HG03378 (cell line): Measurements from ENCODE around the gene WDR19.
"Not testable (repeated sequence)": the region's sequence is repeated elsewhere in the genome, so short reads cannot be mapped to it uniquely, and the experiment has no call there.

ENCODE experiments used
- ATAC-seq: cut with Tn5 transposase; IDR thresholded peaks from one replicate; pipeline ENCODE4 v1.9.1; 2021; ENCODE audit warnings: mild to moderate bottlenecking, moderate library complexity; ENCODE audit not compliant: unreplicated experiment

The WDR19 gene

DNA sequence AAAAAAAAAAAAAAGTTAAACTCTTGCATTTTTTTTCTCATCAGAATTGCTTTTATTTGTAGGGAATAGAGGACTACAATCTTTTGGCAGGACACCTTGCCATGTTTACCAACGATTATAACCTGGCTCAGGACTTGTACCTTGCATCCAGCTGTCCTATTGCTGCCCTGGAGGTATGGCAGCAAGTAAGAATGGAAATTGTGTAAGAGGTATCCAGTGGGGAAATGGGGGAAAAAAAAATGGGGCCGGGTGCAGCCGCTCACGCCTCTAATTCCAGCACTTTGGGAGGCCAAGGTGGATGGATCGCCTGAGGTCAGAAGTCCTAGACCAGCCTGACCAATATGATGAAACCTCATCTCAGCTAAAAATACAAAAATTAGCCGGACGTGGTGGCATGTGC lies 49.8 kb downstream of the WDR19 start:
- ATAC-seq, result no peak

DNA sequence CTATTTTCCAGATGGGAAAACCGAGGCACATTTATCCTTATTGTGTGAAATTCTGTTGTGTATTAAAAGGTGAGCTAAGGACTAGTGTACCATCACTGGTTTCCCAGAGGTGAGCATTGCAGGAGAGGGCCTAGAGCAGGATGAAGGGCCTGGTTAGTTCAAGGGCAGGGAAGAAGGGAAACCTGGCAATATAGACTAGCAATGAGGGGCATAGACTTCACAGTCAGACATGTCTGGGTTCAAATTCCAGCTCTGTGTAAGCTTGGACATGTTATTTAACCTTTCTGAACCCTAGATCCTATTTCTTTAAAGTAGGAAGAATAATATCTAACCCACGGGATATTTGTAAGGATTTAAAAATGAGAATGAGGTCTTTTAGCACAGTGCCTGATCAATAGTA lies 50.8 kb downstream of the WDR19 start:
- ATAC-seq, result no peak

DNA sequence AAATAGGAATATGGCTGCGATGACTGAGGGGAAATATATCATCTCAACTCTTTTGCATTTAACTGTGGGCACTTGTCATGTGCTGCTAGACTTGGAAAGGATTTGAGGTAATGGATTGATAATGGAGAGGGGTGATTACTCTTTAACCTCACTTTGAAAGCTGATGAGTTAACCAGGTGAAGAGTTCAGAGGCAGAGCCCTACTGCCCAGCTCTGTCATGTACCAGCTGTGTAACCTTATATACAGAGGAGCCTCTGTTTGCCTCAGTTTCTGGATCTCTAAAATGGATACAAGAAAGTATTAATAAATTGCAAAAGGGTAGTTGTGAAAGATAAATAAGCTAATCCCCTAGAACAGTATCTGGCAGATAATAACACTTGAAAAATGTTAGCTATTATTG lies 51.5 kb downstream of the WDR19 start:
- ATAC-seq, result no peak

DNA sequence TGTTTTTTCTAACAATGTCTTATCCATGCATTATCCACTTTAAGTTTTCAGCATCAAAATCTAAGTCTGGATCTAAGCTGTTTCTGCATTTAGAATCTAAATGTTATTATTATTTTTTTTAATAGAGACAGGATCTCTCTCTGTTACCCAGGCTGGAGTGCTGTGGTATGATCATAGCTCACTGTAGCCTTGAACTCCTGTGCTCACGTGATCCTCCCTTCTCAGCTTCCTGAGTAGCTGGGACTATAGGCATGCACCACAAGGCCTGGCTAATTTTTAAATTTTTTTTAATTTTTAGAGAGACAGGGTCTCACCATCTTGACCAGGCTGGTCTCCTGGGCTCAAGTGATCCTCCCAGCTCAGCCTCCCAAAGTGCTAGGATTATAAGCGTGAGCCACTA lies 52.7 kb downstream of the WDR19 start:
- ATAC-seq, result no peak

DNA sequence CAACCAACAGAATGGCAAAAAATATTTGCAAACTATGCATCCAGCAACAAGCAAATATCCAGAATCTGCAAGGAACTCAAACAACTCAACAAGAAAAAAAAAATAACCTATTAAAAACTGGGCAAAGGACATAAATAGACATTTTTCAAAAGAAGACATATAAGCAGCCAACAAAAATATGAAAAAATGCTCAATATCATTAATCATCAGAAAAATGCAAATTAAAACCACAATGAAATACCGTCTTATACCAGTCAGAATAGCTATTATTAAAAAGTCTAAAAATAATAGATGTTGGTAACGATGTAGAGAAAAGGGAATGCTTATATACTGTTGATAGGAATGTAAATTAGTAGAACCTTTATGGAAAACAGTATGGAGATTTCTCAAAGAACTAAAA lies 53.4 kb downstream of the WDR19 start:
- no peak for ATAC-seq

DNA sequence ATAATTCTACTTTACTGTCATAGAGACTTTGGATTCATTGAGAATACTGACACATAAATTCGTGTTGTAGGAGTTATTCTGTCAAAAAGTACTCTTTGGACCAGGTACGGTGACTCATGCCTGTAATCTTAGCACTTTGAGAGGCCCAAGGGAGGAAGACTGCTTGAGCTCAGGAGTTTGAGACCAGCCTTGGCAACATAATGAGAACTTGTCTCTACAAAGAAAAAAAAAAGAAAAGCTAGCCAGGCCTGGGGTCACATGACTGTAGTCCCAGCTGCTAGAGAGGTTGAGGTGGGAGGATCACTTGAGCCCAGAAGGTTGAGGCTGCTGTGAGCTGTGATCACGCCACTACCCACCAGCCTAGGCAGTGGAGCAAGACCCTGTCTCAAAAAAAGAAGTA lies 54.9 kb downstream of the WDR19 start:
- no peak for ATAC-seq

DNA sequence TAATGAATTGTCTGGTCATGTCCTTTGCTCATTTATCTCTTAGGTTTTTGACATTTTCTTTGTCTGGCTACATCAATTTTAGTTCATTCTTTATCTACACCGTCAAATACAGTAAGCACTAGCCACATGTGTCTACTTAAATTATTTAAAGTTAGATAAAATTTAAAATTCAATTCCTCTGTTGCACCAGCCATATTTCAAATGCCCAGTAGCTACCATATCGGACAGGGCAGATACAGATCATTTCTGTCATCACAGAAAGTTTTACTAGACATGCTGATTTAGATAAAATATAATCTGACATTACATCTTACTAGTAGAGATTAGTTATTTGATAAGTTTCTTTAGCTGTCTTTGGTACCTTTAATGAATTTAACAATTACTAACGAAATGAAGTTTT lies 61.1 kb downstream of the WDR19 start:
- ATAC-seq, result no peak

DNA sequence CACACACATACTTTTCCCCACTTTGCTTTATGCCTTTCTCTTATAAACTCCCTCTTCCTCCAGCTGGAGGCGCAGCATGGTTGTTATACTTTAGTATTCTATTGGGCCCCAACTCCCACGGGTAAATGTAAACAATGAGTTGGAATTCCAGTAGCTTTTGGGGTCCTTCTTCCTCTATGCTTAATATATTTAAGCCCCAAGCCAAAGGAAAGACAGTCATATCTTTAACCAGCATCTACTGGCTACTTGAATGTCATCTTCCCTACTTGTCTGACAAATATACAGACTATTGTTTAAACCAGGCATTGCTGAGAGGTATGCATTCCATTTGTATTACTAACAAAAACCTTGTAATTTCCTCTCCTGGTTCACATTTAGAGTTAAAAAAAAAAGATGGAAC lies 72.9 kb downstream of the WDR19 start:
- ATAC-seq, result no peak

DNA sequence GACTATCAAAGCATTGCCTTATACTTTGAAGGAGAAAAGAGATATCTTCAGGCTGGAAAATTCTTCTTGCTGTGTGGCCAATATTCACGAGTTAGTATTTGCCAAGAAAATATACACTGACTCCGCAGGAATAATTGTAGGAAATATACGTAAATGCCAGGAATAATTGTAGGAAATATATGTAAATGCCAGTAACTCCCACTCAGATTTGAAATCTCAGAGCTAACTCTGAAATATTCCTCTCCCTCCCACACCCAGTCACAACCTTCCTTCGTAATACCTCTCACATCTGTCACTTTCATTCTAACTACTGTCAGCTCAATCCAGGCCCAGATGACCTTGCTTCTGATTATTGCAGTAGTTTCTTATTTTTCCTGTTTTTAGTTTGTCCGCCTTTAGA lies 73.5 kb downstream of the WDR19 start:
- ATAC-seq, result no peak

DNA sequence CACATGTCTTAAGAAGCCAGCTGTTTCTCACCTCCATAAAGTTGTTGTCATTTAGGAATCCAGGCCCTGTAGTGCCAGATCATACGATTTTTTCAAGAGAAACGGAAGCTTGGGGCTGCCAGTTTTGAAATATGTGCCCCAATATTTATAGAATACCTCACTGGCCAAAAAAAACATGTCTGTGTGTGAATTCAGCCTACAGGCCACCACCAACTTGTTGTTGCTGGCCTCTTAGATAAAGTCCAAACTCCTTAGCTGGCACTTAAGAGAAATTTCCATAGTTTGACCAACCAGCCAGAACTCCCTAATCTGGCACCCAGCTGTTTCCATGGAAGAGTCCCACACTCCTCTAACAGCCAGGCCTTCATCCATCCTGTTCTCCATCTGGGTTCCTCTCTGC lies 74.1 kb downstream of the WDR19 start:
- no peak for ATAC-seq

DNA sequence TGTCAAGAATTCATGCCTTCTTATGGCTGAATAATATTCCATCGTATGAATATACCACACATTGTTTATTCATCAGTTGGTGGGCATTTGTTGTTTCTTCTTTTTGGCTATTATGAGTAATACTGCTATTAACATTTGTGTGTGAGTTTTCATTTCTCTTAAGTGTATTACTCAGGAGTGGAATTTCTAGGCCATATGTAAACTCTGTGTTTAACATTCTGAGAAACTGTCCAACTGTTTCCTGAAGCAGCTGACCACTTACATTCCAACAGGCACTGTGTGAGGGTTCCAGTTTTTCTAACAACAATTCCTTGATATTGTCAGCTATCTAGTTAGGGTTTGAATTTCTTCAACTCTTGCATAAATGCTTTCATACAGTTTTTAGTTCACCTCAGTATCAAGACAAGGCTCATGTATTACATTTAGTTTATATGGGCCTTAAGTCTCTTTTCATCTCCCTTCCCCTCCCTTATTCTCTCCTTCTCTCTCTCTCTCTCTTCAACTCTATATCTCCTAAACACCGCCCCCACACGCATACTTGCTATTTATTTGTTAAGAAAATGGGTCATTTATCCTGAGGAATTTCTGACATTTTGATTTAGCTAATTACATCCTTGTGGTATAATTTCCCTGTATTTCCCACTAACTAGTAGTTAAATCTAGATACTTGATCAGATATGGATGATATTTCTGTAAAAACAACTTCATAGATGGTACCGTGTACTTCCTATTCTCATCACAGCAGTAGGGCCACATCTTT lies 77.4 kb downstream of the WDR19 start:
- no peak for ATAC-seq

DNA sequence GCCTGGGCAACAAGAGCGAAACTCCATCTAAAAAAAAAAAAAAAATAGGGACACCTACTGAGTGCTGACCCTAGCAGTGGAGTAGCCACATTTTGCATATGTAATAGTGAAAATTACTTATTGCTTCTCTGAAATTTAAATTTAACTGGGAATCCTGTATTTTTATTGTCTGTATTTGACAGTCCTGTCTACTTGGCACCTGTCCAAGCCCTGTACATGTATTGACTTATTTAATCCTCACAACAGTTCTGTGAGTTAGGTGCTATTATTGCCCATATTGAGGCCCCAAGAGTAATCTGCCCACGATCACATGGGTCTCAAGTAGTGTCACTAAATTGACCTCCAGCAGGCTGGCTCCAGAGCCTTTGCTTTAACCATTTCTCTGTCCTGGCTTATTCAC lies 81.6 kb downstream of the WDR19 start:
- no peak for ATAC-seq

DNA sequence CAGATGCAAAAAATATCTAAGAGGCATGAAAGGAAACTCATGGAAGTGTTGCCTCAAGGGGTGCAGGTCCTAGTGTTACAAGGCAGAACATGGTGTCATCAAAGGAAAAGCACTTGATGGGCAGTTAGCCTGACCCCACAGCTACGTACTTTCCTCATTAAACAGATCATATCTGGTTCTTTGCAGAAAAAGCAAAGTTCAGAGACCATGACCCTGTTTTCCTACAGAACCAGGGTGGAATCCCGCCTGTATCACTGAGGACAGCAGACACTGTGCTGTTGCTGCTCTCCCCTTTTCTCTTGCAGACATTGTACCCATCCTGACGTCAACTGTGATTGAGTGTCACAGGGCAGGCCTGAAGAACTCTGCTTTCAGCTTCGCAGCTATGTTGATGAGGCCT lies 92.2 kb downstream of the WDR19 start:
- no peak for ATAC-seq

DNA sequence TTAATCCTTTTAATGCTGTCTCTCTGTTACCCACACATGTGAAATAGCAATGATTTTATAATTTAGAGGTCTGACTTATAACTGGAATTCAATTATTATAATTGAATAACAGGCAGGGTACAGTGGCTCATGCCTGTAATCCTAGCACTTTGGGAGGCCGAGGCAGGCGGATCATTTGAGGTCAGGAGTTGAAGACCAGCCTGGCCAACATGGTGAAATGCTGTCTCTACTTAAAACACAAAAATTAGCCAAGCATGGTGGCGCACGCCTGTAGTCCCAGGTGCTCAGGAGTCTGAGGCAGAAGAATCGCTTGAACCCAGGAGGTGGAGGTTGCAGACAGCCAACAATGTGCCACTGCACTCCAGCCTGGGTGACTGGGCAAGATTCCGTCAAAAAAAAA lies 95.3 kb downstream of the WDR19 start:
- ATAC-seq, result not testable (repeated sequence)

DNA sequence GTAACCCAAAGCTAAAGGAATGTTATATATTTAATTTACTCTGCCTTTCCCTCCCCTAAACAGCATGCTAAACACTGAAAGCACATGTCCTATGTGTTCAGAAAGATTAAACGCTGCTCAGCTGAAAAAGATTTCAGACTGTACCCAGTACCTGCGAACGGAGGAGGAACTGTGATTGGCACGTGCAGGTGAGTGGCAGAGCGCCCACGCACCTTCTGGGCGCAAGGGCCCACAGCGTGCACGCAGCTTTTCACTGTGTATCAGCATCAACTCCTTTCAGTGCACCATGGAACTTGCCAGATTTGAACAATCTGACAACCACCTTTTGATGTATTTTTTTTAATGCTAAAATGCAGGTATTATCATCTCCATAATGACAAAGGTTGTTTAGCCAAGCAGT lies 96.1 kb downstream of the WDR19 start:
- ATAC-seq, result no peak

DNA sequence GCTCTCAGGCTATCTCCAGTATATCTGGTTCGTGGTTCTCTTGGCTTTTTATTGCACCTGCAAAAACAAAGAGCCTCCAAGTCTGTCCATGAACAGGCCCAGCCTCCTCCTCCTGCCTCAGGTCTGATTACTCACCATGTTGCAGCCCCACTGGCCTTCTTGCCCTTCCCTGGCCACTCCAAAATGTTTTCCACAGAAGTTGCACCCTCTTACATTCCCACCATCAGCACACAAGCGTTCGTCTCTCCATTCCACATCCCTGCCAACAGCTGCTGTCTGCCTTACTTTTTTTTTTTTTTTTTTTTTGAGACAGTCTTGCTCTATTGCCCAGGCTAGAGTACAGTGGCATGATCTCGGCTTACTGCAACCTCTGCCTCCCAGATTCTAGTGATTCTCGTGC lies 97.1 kb downstream of the WDR19 start:
- no peak for ATAC-seq

DNA sequence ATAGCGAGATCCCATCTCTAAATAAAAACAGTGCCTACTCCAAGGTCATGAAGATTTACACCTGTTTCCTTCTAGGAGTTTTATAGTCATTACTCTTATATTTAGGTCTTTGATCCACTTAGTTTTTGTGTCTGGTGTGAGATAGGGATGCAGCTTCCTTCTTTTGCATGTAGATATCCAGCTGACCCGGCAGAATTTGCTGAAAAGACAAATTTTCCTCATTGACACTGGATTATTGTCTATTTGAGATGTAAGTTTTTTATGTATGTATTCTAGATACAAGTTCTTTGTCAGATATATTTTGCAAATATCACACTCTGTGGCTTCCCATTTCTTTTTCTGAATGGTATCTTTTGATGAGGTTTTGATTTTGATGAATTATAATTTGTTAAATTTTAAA lies 98.4 kb downstream of the WDR19 start:
- ATAC-seq, result no peak

DNA sequence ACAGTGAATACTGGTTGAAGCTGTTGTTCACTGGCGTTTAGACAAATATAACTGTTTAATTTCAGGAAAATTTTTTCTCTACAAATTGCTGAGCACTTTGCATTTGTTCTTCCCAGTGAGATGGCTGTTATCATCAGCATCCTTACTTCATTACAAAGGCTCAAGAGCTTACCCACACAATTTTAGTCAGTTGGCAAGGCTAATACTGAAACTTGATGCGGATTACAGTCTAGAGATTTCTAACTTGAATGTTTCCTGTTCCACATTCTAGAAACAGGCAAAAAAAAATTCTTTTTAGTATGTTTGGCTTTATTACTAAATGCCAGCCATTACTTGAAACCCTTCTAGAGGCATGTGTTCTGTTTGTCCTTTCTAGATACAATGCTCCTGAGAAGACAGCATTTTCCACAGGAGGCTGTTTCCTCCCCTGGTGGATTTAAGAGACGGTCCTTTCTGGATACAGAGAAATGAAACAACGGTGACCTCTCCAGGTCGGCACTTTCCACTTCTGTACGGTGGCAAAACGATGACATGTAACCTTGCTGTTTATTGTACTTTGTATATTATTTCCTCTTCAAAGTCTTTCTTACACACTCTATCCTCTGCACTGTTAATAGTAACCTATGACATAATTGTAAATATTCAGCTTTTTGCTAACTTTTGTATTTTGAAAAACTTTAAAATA lies 102.9 kb downstream of the WDR19 start:
- no peak for ATAC-seq

DNA sequence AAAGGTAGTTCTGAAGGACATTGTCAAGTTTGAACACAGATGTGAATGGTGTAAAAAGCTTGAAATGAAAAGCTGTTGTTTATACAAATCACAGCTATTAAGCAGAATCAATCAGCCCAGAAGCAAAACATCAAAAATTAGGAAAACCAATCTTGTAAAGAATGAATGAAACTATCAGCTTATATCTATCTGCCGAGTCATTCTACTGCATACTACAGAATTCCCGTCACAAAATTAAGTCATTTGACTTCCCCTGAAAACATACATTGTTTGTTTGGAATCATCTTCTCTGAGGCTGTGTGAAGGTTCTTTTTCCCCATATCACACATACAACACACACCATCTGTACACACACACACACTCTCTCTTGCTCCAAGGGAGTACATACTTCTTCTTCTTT lies 103.5 kb downstream of the WDR19 start:
- ATAC-seq, result no peak

DNA sequence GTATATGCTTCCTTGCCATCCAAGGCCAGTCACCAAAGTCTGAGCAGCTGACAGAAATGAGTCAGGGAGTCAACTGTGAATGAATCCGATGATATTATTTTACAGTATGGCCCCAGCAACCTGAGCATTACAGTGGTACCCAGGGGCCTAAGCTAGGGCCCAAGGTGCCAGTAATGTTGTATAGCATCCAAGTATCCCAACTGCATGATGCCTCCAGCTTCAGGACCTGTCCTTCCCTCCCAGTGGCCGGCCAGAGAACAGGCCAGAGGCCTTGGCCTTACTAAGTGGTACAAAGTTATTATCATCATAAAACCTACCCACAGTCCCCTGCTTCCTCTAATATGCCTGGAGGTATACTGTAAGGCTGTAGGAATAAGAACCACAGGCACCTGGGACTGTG lies 103.9 kb downstream of the WDR19 start:
- ATAC-seq, result no peak

DNA sequence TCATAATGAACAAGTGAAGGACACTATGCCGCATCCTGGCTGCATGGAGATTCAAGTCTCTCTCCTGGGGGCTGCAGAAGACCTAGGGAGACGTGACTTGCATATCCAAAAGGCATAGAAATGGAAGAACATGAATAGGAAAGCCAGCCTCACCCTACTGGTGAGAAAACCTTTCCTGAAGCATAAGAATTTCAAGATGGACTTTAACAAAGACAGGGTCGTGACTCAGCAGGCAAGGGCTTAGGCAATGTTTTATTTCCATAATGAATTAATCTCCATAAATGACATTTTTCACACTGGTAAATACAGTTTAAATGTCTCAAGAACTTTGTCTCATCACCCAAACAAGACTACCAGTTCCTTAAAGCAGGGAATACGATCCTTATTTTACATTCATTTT lies 104.9 kb downstream of the WDR19 start:
- ATAC-seq, result no peak

DNA sequence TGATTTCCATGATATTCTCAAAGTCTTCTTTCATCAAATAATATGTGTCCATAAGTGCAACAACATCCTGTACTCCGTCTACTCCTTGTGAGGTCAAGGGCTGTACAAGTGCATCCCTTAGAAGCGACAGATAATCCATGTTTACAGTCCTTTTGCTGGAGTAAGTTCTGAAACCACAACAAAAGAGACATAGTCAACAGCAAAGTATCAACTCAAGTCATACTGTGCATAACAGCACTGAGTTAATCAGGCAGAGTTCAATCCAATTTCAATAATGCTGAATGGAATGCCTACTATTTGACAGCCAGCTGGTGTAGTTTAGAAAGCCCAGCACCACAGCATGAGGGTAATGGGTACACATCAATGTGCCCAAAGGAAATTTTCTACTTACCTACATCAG lies 109.4 kb downstream of the WDR19 start:
- no peak for ATAC-seq

DNA sequence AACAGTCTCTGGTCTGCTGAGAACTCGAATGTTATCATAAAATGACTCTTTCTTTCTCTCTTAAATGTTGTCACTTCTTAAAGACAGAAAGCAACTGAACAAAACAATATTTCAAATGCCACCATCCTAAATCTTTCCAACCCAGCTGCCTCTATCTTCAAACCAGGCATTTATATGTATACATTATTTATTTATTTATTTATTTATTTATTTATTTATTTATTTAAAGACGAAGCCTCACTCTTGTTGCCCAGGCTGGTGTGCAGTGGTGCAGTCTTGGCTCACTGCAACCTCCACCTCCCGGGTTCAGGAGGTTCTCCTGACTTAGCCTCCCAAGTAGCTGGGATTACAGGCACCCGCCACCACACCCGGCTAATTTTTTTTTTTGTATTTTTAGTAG lies 110.1 kb downstream of the WDR19 start:
- not testable (repeated sequence) for ATAC-seq
